ENCODE data around the gene ARHGAP6. TPM values are rescaled to one million over a fixed set of nuclear protein-coding genes. Genes with fewer than 3 reads are reported as not detected.

ARHGAP6 gene
- total and polyA plus RNA-seq, 2 of the 4 experiments (the other 2 are of a cell fraction): 1.4 to 1.8 TPM

DNA sequence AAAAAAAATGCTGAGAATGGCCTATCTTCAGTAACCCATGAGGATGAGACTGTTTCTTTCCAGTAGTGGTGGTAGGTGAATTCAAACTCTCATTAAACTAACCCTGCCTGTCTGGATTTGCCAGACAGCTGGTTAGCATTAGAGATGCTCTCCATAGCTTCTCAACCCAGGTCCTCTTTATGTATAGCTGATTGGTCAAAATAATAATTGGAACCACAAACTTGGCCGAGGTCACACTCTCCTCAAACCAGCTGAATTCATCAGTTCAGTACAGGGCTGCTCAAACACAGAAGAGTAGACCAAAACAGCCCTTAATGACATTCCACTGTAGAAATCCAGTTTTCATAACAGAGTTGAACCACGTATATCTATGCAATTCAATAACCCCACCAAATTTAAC lies 469.2 kb downstream of the ARHGAP6 start:
- CTCF ChIA-PET: no interaction called here

More for the DNA sequence above, 469.2 kb downstream of the ARHGAP6 start:
- Histone ChIP-seq H2AK5ac (ENCODE audit: low read depth, low read length) (no peak overlapping the region), H3K4me1 (ENCODE audit: control insufficient read depth, insufficient read depth, low read length) (no peaks in the 10 kb centered on the region; the same call in 1 of the 2 replicates), H3K18ac (ENCODE audit: low read depth, low read length) (no peak overlapping the region), H3K23ac (ENCODE audit: low read depth, low read length) (no peak overlapping the region), H4K20me1 (ENCODE audit: insufficient read depth, low read length) (no peaks in the 10 kb centered on the region), H4K91ac (ENCODE audit: insufficient read depth, low read depth, low read length) (no peak overlapping the region), H2BK5ac (ENCODE audit: low read depth, low read length, poor library complexity, severe bottlenecking) (no peak overlapping the region), H2AK9ac (replicated peaks; ENCODE audit: low read depth, low read length, poor library complexity) (no peak overlapping the region), H3K14ac (replicated peaks; ENCODE audit: low read depth, low read length) (no peak overlapping the region), H3K27me3 (ENCODE audit: control insufficient read depth, insufficient read depth, low read length) (no peaks in the 10 kb centered on the region), H3K9ac (ENCODE audit: low read depth, low read length) (no peak overlapping the region), H2BK15ac (ENCODE audit: low read depth, low read length) (no peak overlapping the region), H2BK120ac (ENCODE audit: low read depth, low read length) (no peak overlapping the region), H3K4me3 (ENCODE audit: insufficient read depth, low read depth, low read length) (no peak overlapping the region), H2AFZ (replicated peaks; ENCODE audit: low read length, poor library complexity) (no peak overlapping the region), H4K5ac (ENCODE audit: low read depth, low read length) (no peak overlapping the region), H3K36me3 (ENCODE audit: control insufficient read depth, insufficient read depth, low read length) (no peaks in the 10 kb centered on the region), H3K56ac (ENCODE audit: extremely low read depth, insufficient read depth, low read length) (no peak overlapping the region), H3K4ac (ENCODE audit: low read depth, low read length) (no peak overlapping the region), H3K9me1 (ENCODE audit: insufficient read depth, low read length) (no peaks in the 10 kb centered on the region), H3K9me3 (ENCODE audit: control insufficient read depth, insufficient read depth, low read length) (no peaks in the 10 kb centered on the region), H3K4me2 (ENCODE audit: low read depth, low read length) (no peak overlapping the region), H2BK20ac (ENCODE audit: low read depth, low read length) (no peak overlapping the region), H3K27ac (ENCODE audit: insufficient read depth, low read length) (no peak overlapping the region), H4K8ac (ENCODE audit: low read depth in 2 of 2, low read length in 2 of 2) (no peak overlapping the region), H3K79me1 (ENCODE audit: low read depth in 1 of 2, low read length in 2 of 2) (no peaks in the 10 kb centered on the region)
- in situ Hi-C loops (cut with MboI; ENCODE audit: low sequenced_read_pairs): no loop called here
- no peak for TF ChIP-seq CHD1 (IDR thresholded peaks at IDR 0.05; ENCODE audit: low read depth, low read length)
- TF ChIP-seq, protein P1, sequence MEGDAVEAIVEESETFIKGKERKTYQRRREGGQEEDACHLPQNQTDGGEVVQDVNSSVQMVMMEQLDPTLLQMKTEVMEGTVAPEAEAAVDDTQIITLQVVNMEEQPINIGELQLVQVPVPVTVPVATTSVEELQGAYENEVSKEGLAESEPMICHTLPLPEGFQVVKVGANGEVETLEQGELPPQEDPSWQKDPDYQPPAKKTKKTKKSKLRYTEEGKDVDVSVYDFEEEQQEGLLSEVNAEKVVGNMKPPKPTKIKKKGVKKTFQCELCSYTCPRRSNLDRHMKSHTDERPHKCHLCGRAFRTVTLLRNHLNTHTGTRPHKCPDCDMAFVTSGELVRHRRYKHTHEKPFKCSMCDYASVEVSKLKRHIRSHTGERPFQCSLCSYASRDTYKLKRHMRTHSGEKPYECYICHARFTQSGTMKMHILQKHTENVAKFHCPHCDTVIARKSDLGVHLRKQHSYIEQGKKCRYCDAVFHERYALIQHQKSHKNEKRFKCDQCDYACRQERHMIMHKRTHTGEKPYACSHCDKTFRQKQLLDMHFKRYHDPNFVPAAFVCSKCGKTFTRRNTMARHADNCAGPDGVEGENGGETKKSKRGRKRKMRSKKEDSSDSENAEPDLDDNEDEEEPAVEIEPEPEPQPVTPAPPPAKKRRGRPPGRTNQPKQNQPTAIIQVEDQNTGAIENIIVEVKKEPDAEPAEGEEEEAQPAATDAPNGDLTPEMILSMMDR (conservative IDR thresholded peaks at IDR 0.05; ENCODE audit: low read depth, low read length): no peak
- TF ChIP-seq CEBPB (IDR thresholded peaks at IDR 0.05; ENCODE audit: low read depth, low read length): no peak
- TF ChIP-seq MAZ (IDR thresholded peaks at IDR 0.05; ENCODE audit: borderline replicate concordance, low read depth, low read length): no peak
- no peak for TF ChIP-seq SMC3 (IDR thresholded peaks at IDR 0.05; ENCODE audit: low read depth, low read length)
- TF ChIP-seq, protein P2, sequence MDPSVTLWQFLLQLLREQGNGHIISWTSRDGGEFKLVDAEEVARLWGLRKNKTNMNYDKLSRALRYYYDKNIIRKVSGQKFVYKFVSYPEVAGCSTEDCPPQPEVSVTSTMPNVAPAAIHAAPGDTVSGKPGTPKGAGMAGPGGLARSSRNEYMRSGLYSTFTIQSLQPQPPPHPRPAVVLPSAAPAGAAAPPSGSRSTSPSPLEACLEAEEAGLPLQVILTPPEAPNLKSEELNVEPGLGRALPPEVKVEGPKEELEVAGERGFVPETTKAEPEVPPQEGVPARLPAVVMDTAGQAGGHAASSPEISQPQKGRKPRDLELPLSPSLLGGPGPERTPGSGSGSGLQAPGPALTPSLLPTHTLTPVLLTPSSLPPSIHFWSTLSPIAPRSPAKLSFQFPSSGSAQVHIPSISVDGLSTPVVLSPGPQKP (IDR thresholded peaks at IDR 0.05; ENCODE audit: borderline replicate concordance, low read depth, low read length): no peak
- no peak for TF ChIP-seq NFE2L2 (IDR thresholded peaks at IDR 0.05; ENCODE audit: low read depth, low read length)
- no peak for TF ChIP-seq RFX5 (IDR thresholded peaks at IDR 0.05; ENCODE audit: low read depth, low read length)
- TF ChIP-seq, protein P3, sequence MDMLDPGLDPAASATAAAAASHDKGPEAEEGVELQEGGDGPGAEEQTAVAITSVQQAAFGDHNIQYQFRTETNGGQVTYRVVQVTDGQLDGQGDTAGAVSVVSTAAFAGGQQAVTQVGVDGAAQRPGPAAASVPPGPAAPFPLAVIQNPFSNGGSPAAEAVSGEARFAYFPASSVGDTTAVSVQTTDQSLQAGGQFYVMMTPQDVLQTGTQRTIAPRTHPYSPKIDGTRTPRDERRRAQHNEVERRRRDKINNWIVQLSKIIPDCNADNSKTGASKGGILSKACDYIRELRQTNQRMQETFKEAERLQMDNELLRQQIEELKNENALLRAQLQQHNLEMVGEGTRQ (IDR thresholded peaks at IDR 0.05; ENCODE audit: low read depth, low read length): no peak
- no peak for TF ChIP-seq FOS (IDR thresholded peaks at IDR 0.05; ENCODE audit: low read depth, low read length)
- TF ChIP-seq BHLHE40 (IDR thresholded peaks at IDR 0.05; ENCODE audit: low read depth, low read length): no peak
- TF ChIP-seq RCOR1 (IDR thresholded peaks at IDR 0.05; ENCODE audit: insufficient replicate concordance, low read length): no peak
- no peak for TF ChIP-seq POLR2A (IDR thresholded peaks at IDR 0.05; ENCODE audit: low read depth, low read length)
- TF ChIP-seq RAD21 (IDR thresholded peaks at IDR 0.05; ENCODE audit: low read length): no peak
- no peak for TF ChIP-seq MXI1 (IDR thresholded peaks at IDR 0.05; ENCODE audit: borderline replicate concordance, low read depth, low read length)
- no peak for TF ChIP-seq MAFK (IDR thresholded peaks at IDR 0.05; ENCODE audit: low read depth, low read length)
- ATAC-seq (ENCODE audit: low read depth) (no peak), DNase-seq (no peak)
- no CpG with 5 or more reads among the region's 2 CpGs for WGBS, 2 experiments (ENCODE audit: extremely low coverage in 2 of 2, insufficient read length in 1 of 2)
- intact Hi-C loops (cut with micrococcal nuclease): no loop called here
- dilution Hi-C loops (cut with HindIII; ENCODE audit: low sequenced_read_pairs, unreplicated experiment): no loop called here
- POLR2A ChIA-PET (ENCODE audit: unreplicated experiment): no interaction called here
- no TSS peak for BruUV-seq (replicated peaks)
